Brain microvascular endothelial cell (primary cell): ENCODE data around the gene PKIB.

Experiments used
- DNase-seq: peaks from one replicate; pipeline ENCODE4 v3.0.0-alpha.2; 2020
- H3K27ac ChIP-seq: fragments of 250-450 bp; sonication (Bioruptor Pico); 2 replicates; pipeline ENCODE4 v1.5.1; 2020; ENCODE audit warnings: mild to moderate bottlenecking, moderate library complexity
- H3K27me3 ChIP-seq: fragments of 250-450 bp; sonication (Bioruptor Pico); replicated peaks from 2 replicates; pipeline ENCODE4 v1.5.1; 2020; ENCODE audit warnings: mild to moderate bottlenecking
- H3K36me3 ChIP-seq: fragments of 250-450 bp; sonication (Bioruptor Pico); replicated peaks from 2 replicates; pipeline ENCODE4 v1.5.1; 2020; ENCODE audit warnings: mild to moderate bottlenecking
- H3K4me3 ChIP-seq: 2 replicates; pipeline ENCODE4 v1.5.1; 2011; ENCODE audit warnings: low read depth, mild to moderate bottlenecking, control low read depth, low read length, moderate library complexity
- CTCF ChIP-seq: IDR thresholded peaks from 2 replicates; pipeline ENCODE4 v1.5.1; 2011; ENCODE audit warnings: low read depth, mild to moderate bottlenecking, moderate library complexity, low read length, control low read depth, inconsistent platforms; ENCODE audit errors: missing control alignments
- in situ Hi-C: cut with HindIII; loops from 2 replicates; pipeline ENCODE4 v1.10.0; 2017; ENCODE audit warnings: low sequenced_read_pairs, low pct_ligation_motif_present

PKIB gene

GRCh38 chr6:122692807-122693580 is 82.8 kb downstream of the PKIB start:
- no peaks in the 10 kb centered on the region for H3K27me3 ChIP-seq
- H3K36me3 ChIP-seq: no peaks in the 10 kb centered on the region
- H3K27ac ChIP-seq: no peak overlapping the region
- in situ Hi-C loops: no loop called here
- H3K4me3 ChIP-seq: no peak overlapping the region
- no peak for TF ChIP-seq CTCF
- no peak for DNase-seq

- Histone ChIP-seq H3K36me3 (no peaks in the 10 kb centered on the region), H3K27ac (no peak overlapping the region), H3K27me3 (no peaks in the 10 kb centered on the region), H3K4me3 (no peak overlapping the region)
- no peak for DNase-seq
- in situ Hi-C loops: no loop called here
- TF ChIP-seq CTCF: no peak
These were observed 83.9 kb downstream of the PKIB start for GRCh38 chr6:122694075-122694474.

GRCh38 chr6:122694602-122695001 is 84.4 kb downstream of the PKIB start:
- H3K36me3 ChIP-seq: no peaks in the 10 kb centered on the region
- TF ChIP-seq CTCF: no peak
- no peaks in the 10 kb centered on the region for H3K27me3 ChIP-seq
- no peak overlapping the region for H3K27ac ChIP-seq
- H3K4me3 ChIP-seq: no peak overlapping the region
- in situ Hi-C loops: no loop called here
- DNase-seq: no peak

- in situ Hi-C loops: no loop called here
- DNase-seq: no peak
- Histone ChIP-seq H3K27me3 (no peaks in the 10 kb centered on the region), H3K4me3 (no peak overlapping the region), H3K36me3 (no peaks in the 10 kb centered on the region), H3K27ac (peak overlapping the region; percentile 76)
- no peak for TF ChIP-seq CTCF
These were observed 85.0 kb downstream of the PKIB start for GRCh38 chr6:122695188-122695587.

GRCh38 chr6:122696079-122696478 is 85.9 kb downstream of the PKIB start:
- no peak for TF ChIP-seq CTCF
- Histone ChIP-seq H3K4me3 (no peak overlapping the region), H3K27me3 (no peaks in the 10 kb centered on the region), H3K36me3 (no peaks in the 10 kb centered on the region), H3K27ac (peak overlapping the region; percentile 76)
- peak; percentile 56 for DNase-seq
- in situ Hi-C loops: no loop called here

GRCh38 chr6:122696853-122697252 is 86.6 kb downstream of the PKIB start:
- peak; percentile 42 for DNase-seq
- no peaks in the 10 kb centered on the region for H3K36me3 ChIP-seq
- no peak overlapping the region for H3K4me3 ChIP-seq
- no peaks in the 10 kb centered on the region for H3K27me3 ChIP-seq
- H3K27ac ChIP-seq: peak overlapping the region; percentile 47
- in situ Hi-C loops: no loop called here
- TF ChIP-seq CTCF: no peak
